Immature natural killer cell (primary cell): ENCODE data around the gene NTM. TPM values are rescaled to one million over a fixed set of nuclear protein-coding genes. Genes with fewer than 3 reads are reported as not detected.

ENCODE experiments used
- DNase-seq, 3 donors: peaks; one replicate each; pipeline ENCODE4 v3.0.0; 2022; ENCODE audit warnings: mixed read lengths in 1 of 3
- H3K27ac Mint-ChIP-seq, 6 donors: one replicate each; pipeline ENCODE4 v1.8.0; 2020; ENCODE audit warnings: mixed read lengths in 6 of 6, mild to moderate bottlenecking in 5 of 6, inconsistent platforms in 4 of 6, moderate library complexity in 3 of 6
- H3K27me3 Mint-ChIP-seq, 3 donors: one replicate each; pipeline ENCODE4 v1.8.0; 2020 to 2021; ENCODE audit warnings: low read depth in 3 of 3, mild to moderate bottlenecking in 3 of 3, mixed read lengths in 3 of 3, moderate library complexity in 3 of 3, inconsistent platforms in 1 of 3
- H3K36me3 Mint-ChIP-seq, 3 donors: one replicate each; pipeline ENCODE4 v1.8.0; 2020; ENCODE audit warnings: mixed read lengths in 3 of 3, inconsistent platforms in 2 of 3, mild to moderate bottlenecking in 2 of 3
- H3K4me1 Mint-ChIP-seq, 2 donors: one replicate each; pipeline ENCODE4 v1.8.0; 2020; ENCODE audit warnings: inconsistent platforms in 2 of 2, mild to moderate bottlenecking in 2 of 2, mixed read lengths in 2 of 2, moderate library complexity in 1 of 2
- H3K4me3 Mint-ChIP-seq, 5 donors: one replicate each; pipeline ENCODE4 v1.8.0; 2020; ENCODE audit warnings: mild to moderate bottlenecking in 5 of 5, mixed read lengths in 5 of 5, inconsistent platforms in 3 of 5, moderate library complexity in 3 of 5
- H3K9me3 Mint-ChIP-seq, 6 donors: one replicate each; pipeline ENCODE4 v1.8.0; 2020; ENCODE audit warnings: mild to moderate bottlenecking in 6 of 6, mixed read lengths in 6 of 6, inconsistent platforms in 4 of 6, moderate library complexity in 3 of 6
- polyA plus RNA-seq, 3 donors: library from polyadenylated mRNA; unstranded; fragments of 300-500 nt; fragmentation: Illumina TruSeq; gene quantifications; one replicate each; pipeline ENCODE4 v1.2.3, GENCODE V29; 2021

NTM gene
- polyA plus RNA-seq, 3 donors from 2014 or later, result not detected

- no peak overlapping the region for H3K27ac Mint-ChIP-seq
Observed at GRCh38 chr11:131966667-131967066, 596.3 kb downstream of the NTM start.

GRCh38 chr11:131969261-131969660 is 598.8 kb downstream of the NTM start:
- Mint-ChIP-seq H3K4me1 (no peaks in the 10 kb centered on the region), H3K9me3 (peaks cover 0 to 8% (median 5%) of the 10 kb centered on the region in 6 donors), H3K27me3 (peaks cover 0 to 2% (median 0%) of the 10 kb centered on the region in 3 donors), H3K27ac (no peak overlapping the region), H3K4me3 (no peak overlapping the region), H3K36me3 (no peaks in the 10 kb centered on the region)
- no peak for DNase-seq

More at GRCh38 chr11:131966667-131967066, 596.3 kb downstream of the NTM start:
- no peaks in the 10 kb centered on the region for H3K36me3 Mint-ChIP-seq
- H3K27me3 Mint-ChIP-seq, result peaks cover 0 to 2% (median 0%) of the 10 kb centered on the region in 3 donors
- H3K4me1 Mint-ChIP-seq, result no peaks in the 10 kb centered on the region
- no peak overlapping the region for H3K4me3 Mint-ChIP-seq
- DNase-seq, result no peak
- peaks cover 0 to 8% (median 3%) of the 10 kb centered on the region in 6 donors for H3K9me3 Mint-ChIP-seq

GRCh38 chr11:131973061-131973460 is 602.6 kb downstream of the NTM start:
- Mint-ChIP-seq H3K27ac (no peak overlapping the region), H3K4me3 (no peak overlapping the region)

GRCh38 chr11:131975619-131976018 is 605.2 kb downstream of the NTM start:
- no peak overlapping the region for H3K4me3 Mint-ChIP-seq
- H3K27ac Mint-ChIP-seq, result no peak overlapping the region
- no peak for DNase-seq
- no peaks in the 10 kb centered on the region for H3K36me3 Mint-ChIP-seq
- no peaks in the 10 kb centered on the region for H3K4me1 Mint-ChIP-seq
- H3K27me3 Mint-ChIP-seq, result peaks cover 0 to 4% (median 0%) of the 10 kb centered on the region in 3 donors
- H3K9me3 Mint-ChIP-seq, result peaks cover 0 to 14% (median 6%) of the 10 kb centered on the region in 6 donors

More at GRCh38 chr11:131973061-131973460, 602.6 kb downstream of the NTM start:
- DNase-seq, result no peak
- peaks cover 0 to 4% (median 0%) of the 10 kb centered on the region in 3 donors for H3K27me3 Mint-ChIP-seq
- H3K36me3 Mint-ChIP-seq, result no peaks in the 10 kb centered on the region
- peaks cover 0 to 12% (median 4%) of the 10 kb centered on the region in 6 donors for H3K9me3 Mint-ChIP-seq
- H3K4me1 Mint-ChIP-seq, result no peaks in the 10 kb centered on the region

- Mint-ChIP-seq H3K27ac (no peak overlapping the region), H3K36me3 (no peaks in the 10 kb centered on the region), H3K9me3 (peaks cover 0 to 18% (median 5%) of the 10 kb centered on the region in 6 donors), H3K27me3 (peaks cover 0 to 4% (median 0%) of the 10 kb centered on the region in 3 donors), H3K4me3 (no peak overlapping the region), H3K4me1 (no peaks in the 10 kb centered on the region)
- DNase-seq, result no peak
Observed at GRCh38 chr11:131976021-131976420, 605.6 kb downstream of the NTM start.

GRCh38 chr11:131977231-131977630 is 606.8 kb downstream of the NTM start:
- Mint-ChIP-seq H3K27ac (no peak overlapping the region), H3K36me3 (no peaks in the 10 kb centered on the region), H3K4me1 (no peaks in the 10 kb centered on the region), H3K27me3 (peaks cover 0 to 4% (median 0%) of the 10 kb centered on the region in 3 donors), H3K9me3 (peaks cover 3 to 19% (median 7%) of the 10 kb centered on the region in 6 donors), H3K4me3 (peak overlapping the region in 1 of 5 donors; percentile 12)
- no peak for DNase-seq

GRCh38 chr11:131977854-131978253 is 607.4 kb downstream of the NTM start:
- H3K4me3 Mint-ChIP-seq, result no peak overlapping the region
- no peaks in the 10 kb centered on the region for H3K4me1 Mint-ChIP-seq
- peaks cover 0 to 4% (median 0%) of the 10 kb centered on the region in 3 donors for H3K27me3 Mint-ChIP-seq
- H3K27ac Mint-ChIP-seq, result no peak overlapping the region
- H3K9me3 Mint-ChIP-seq, result peaks cover 5 to 19% (median 7%) of the 10 kb centered on the region in 6 donors
- DNase-seq, result no peak
- H3K36me3 Mint-ChIP-seq, result no peaks in the 10 kb centered on the region

- no peaks in the 10 kb centered on the region for H3K4me1 Mint-ChIP-seq
- H3K27me3 Mint-ChIP-seq, result peaks cover 0 to 4% (median 0%) of the 10 kb centered on the region in 3 donors
- peaks cover 5 to 19% (median 7%) of the 10 kb centered on the region in 6 donors for H3K9me3 Mint-ChIP-seq
- H3K4me3 Mint-ChIP-seq, result no peak overlapping the region
- H3K27ac Mint-ChIP-seq, result no peak overlapping the region
- no peak for DNase-seq
- H3K36me3 Mint-ChIP-seq, result no peaks in the 10 kb centered on the region
Observed at GRCh38 chr11:131978351-131978750, 607.9 kb downstream of the NTM start.

GRCh38 chr11:131979364-131979763 is 608.9 kb downstream of the NTM start:
- Mint-ChIP-seq H3K27ac (no peak overlapping the region), H3K4me1 (no peaks in the 10 kb centered on the region), H3K9me3 (peaks cover 5 to 28% (median 9%) of the 10 kb centered on the region in 6 donors), H3K36me3 (no peaks in the 10 kb centered on the region), H3K27me3 (peaks cover 0 to 4% (median 0%) of the 10 kb centered on the region in 3 donors), H3K4me3 (no peak overlapping the region)
- no peak for DNase-seq

- Mint-ChIP-seq H3K4me1 (no peaks in the 10 kb centered on the region), H3K4me3 (no peak overlapping the region), H3K9me3 (peaks cover 6 to 34% (median 13%) of the 10 kb centered on the region in 6 donors), H3K27me3 (peaks cover 0 to 2% (median 0%) of the 10 kb centered on the region in 3 donors), H3K27ac (no peak overlapping the region), H3K36me3 (no peaks in the 10 kb centered on the region)
- no peak for DNase-seq
Observed at GRCh38 chr11:131980199-131980598, 609.8 kb downstream of the NTM start.

GRCh38 chr11:131980888-131981668 is 610.7 kb downstream of the NTM start:
- no peak overlapping the region for H3K4me3 Mint-ChIP-seq
- no peak overlapping the region for H3K27ac Mint-ChIP-seq
- H3K27me3 Mint-ChIP-seq, result peaks cover 0 to 2% (median 0%) of the 10 kb centered on the region in 3 donors
- peaks cover 7 to 42% (median 16%) of the 10 kb centered on the region in 6 donors for H3K9me3 Mint-ChIP-seq
- no peak for DNase-seq
- no peaks in the 10 kb centered on the region for H3K4me1 Mint-ChIP-seq
- no peaks in the 10 kb centered on the region for H3K36me3 Mint-ChIP-seq

GRCh38 chr11:131982154-131982553 is 611.7 kb downstream of the NTM start:
- Mint-ChIP-seq H3K27me3 (no peaks in the 10 kb centered on the region), H3K4me3 (no peak overlapping the region), H3K4me1 (no peaks in the 10 kb centered on the region), H3K27ac (no peak overlapping the region), H3K9me3 (peaks cover 11 to 42% (median 17%) of the 10 kb centered on the region in 6 donors), H3K36me3 (no peaks in the 10 kb centered on the region)
- no peak for DNase-seq

- Mint-ChIP-seq H3K27me3 (no peaks in the 10 kb centered on the region), H3K4me1 (no peaks in the 10 kb centered on the region), H3K27ac (no peak overlapping the region), H3K9me3 (peaks cover 11 to 35% (median 16%) of the 10 kb centered on the region in 6 donors), H3K36me3 (no peaks in the 10 kb centered on the region), H3K4me3 (no peak overlapping the region)
- DNase-seq, result no peak
Observed at GRCh38 chr11:131985846-131986301, 615.5 kb downstream of the NTM start.

GRCh38 chr11:131987703-131988102 is 617.3 kb downstream of the NTM start:
- peaks cover 0 to 2% (median 0%) of the 10 kb centered on the region in 3 donors for H3K27me3 Mint-ChIP-seq
- DNase-seq, result no peak

More at GRCh38 chr11:131987703-131988102, 617.3 kb downstream of the NTM start:
- Mint-ChIP-seq H3K27ac (no peak overlapping the region), H3K36me3 (no peaks in the 10 kb centered on the region), H3K4me3 (no peak overlapping the region), H3K4me1 (no peaks in the 10 kb centered on the region), H3K9me3 (peaks cover 6 to 38% (median 13%) of the 10 kb centered on the region in 6 donors)
